ENCODE data around the gene GTF2H1.

DNA sequence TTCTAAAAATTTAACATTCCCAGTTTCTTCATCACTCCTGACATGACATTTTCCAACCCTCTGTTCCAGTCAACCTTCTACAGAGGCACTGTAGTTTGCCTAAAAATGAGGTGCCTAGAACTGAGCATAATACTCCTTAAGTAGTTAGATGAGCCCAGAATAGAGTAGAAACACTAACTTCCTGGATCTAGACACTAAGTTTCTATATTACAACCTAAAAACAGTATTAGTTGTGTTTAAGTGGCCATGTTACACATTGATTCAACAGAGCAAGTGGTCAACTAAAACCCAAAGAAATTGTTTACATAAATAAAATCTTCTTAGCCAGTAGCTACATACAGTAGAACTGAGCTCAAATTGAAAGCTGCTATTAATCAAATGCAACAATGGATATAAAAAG is 1.8 kb upstream of the GTF2H1 start:
- no peak for TF ChIP-seq CTCF (IDR thresholded peaks at IDR 0.05; ENCODE audit: insufficient read depth, low read depth, low read length)
- TF ChIP-seq EZH2 (IDR thresholded peaks at IDR 0.05; ENCODE audit: insufficient read depth, low read length) = no peak

All from astrocyte (in vitro differentiated cells and primary cell).